ENCODE measurements around the gene VEZF1.

The VEZF1 gene

GRCh38 chr17:57924677-57925076, 63.4 kb downstream of the VEZF1 start:
- TF ChIP-seq, protein P1, sequence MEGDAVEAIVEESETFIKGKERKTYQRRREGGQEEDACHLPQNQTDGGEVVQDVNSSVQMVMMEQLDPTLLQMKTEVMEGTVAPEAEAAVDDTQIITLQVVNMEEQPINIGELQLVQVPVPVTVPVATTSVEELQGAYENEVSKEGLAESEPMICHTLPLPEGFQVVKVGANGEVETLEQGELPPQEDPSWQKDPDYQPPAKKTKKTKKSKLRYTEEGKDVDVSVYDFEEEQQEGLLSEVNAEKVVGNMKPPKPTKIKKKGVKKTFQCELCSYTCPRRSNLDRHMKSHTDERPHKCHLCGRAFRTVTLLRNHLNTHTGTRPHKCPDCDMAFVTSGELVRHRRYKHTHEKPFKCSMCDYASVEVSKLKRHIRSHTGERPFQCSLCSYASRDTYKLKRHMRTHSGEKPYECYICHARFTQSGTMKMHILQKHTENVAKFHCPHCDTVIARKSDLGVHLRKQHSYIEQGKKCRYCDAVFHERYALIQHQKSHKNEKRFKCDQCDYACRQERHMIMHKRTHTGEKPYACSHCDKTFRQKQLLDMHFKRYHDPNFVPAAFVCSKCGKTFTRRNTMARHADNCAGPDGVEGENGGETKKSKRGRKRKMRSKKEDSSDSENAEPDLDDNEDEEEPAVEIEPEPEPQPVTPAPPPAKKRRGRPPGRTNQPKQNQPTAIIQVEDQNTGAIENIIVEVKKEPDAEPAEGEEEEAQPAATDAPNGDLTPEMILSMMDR (conservative IDR thresholded peaks at IDR 0.05; ENCODE audit: low read depth, low read length), result no peak
- no peak overlapping the region for H2AFZ ChIP-seq (ENCODE audit: low read depth)
- H4K20me1 ChIP-seq (ENCODE audit: insufficient read depth), result no peaks in the 10 kb centered on the region
- no peak overlapping the region for H3K9ac ChIP-seq
- no peaks in the 10 kb centered on the region for H3K79me2 ChIP-seq (ENCODE audit: insufficient read depth, low read depth)
- no peak overlapping the region for H3K27ac ChIP-seq
- no peak overlapping the region for H3K4me3 ChIP-seq (IDR thresholded peaks at IDR 0.05; ENCODE audit: insufficient read depth, low read depth, low read length)
- no peaks in the 10 kb centered on the region for H3K36me3 ChIP-seq (ENCODE audit: insufficient read depth)
- no peaks in the 10 kb centered on the region for H3K4me1 ChIP-seq (ENCODE audit: low read depth, poor library complexity, severe bottlenecking)
- H3K4me2 ChIP-seq, result no peak overlapping the region
- peaks cover 7% of the 10 kb centered on the region; the same call in 1 of the 2 replicates for H3K27me3 ChIP-seq (ENCODE audit: insufficient read depth, low read depth)
